HG03159 (cell line): ENCODE results near the gene LSP1.
"Not testable (repeated sequence)": the region's sequence is repeated elsewhere in the genome, so short reads cannot be mapped to it uniquely, and the experiment has no call there.

Experiments used
- ATAC-seq: cut with Tn5 transposase; IDR thresholded peaks from one replicate; pipeline ENCODE4 v1.9.1; 2021; ENCODE audit warnings: mild to moderate bottlenecking, moderate library complexity; ENCODE audit not compliant: unreplicated experiment

Gene LSP1

DNA sequence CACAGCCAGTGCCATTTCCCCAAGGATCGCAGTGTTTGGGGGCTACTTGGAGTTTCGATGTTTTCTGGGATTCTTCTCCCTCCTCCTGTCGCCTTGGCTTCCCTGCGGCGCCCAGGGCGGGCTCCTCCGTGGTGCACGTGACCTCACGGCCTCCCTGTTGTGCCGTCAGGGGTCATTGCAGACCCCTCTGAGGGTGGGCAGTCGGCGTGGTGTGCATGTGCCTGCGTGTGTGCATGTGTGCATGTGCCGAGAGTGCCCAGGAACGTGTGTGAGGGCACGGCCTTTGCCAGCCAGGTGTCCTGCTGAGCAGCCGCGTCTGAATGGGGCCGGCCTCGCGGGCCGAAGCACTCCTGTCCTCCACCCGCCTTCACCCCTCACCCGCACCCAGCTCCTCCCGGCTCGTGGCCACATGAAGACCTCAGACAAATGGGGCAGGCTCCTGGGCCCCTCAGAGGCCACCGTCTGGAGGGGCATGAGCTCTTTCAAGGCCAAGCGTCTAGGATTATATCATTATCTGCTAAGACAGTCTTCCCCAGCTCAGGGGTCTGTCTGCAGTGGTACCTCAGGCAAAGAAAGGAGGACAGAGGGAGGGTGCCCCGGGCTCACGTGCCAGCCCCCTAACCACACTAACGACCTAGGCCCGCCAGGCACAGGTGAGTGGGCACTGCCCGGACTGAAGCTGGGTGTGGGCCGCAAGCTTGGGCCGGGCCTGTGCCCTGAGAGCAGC lies 84.9 kb downstream of the LSP1 start:
- no peak for ATAC-seq

DNA sequence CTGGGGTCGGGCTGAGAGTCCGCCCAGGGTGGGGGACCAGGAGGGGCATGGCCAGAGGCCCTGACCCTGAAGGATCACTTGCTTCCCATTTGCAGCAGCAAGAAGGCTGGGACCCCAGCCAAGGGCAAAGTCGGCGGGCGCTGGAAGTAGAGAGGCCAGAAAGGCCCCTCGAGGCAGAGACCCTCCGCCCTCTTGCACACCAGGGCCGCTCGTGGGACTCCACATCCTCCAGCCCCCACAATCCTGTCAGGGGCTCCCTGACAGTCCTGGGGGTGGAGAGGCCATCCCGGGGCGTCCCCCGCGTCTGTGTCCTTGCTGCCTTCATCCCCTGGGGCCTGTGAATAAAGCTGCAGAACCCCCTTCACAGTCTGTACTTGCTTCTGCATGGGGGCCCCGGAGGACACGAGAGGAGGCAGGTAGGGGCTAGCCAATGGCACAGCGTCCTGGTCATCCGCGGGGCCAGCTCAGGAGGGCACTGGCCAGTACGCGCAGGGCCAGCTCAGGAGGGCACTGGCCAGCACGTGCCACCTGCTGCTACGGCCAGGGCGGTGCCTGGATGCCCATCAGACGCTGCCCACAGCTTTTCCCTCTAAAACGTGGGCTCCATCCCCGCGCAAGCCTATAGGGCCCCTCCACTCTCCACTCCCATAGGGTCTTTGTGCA lies 85.6 kb downstream of the LSP1 start:
- no peak for ATAC-seq

DNA sequence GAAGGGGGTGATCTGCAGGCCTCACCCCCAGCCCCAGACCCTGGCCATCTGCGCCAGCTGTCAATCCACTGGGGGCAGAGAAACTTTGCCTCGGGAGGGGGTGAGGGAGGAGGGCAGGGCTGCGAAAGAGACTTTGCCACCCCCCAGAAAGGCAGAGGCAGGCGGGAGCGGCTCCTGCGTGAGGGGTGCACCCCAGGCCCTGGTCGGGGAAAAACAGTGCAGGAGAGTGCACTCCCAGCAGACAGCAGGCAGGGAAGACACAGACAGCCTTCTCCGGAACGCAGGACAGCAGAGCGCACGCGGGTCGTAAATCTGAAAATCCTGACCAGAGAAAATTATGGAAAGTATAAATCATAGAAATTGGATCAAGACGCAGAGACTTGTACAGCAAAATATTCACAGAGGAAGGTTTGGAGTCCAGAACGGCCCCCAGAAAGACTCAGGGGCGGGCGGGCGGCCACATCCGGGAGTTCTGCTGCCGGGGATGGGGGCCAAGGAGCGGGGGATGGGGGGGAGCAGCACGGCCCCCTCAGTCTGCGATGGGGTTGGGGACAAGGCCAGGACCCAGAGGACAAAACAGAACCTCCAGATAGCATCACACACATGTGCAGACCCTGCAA lies 86.2 kb downstream of the LSP1 start:
- no peak for ATAC-seq

DNA sequence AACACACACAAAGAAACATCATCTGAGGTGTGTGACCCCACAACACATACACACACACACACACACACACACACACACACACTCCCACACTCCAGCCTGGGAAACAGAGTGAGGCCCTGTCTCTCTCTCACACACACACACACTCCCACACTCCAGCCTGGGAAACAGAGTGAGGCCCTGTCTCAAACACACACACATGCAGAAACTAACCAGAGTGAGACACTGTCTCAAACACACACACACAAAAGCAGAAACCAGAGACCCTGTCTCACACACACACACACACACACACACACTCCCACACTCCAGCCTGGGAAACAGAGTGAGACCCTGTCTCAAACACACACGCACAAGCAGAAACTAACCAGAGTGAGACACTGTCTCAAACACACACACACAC lies 86.9 kb downstream of the LSP1 start:
- not testable (repeated sequence) for ATAC-seq
